Measurements from ENCODE around the gene ARHGAP26.

ARHGAP26 gene

GRCh38 chr5:143149759-143150158 lies 379.6 kb downstream of the ARHGAP26 start:
- no peaks in the 10 kb centered on the region for H3K36me3 ChIP-seq (ENCODE audit: insufficient read depth, low read length)
- no peak overlapping the region for H2AFZ ChIP-seq (ENCODE audit: low read length)
- no peak for TF ChIP-seq EZH2 (IDR thresholded peaks at IDR 0.05; ENCODE audit: borderline replicate concordance, low read length)
- TF ChIP-seq CTCF (IDR thresholded peaks at IDR 0.05; ENCODE audit: low read length) = no peak
- no peaks in the 10 kb centered on the region for H3K27me3 ChIP-seq (ENCODE audit: insufficient read depth, low read length)
- no peaks in the 10 kb centered on the region for H4K20me1 ChIP-seq (ENCODE audit: insufficient read depth, low read length)
- H3K9me2 ChIP-seq (ENCODE audit: low read depth, low read length) = no peaks in the 10 kb centered on the region
- H3F3A ChIP-seq (ENCODE audit: insufficient read depth, low read length) = no peaks in the 10 kb centered on the region
- no peak overlapping the region for H3K4me2 ChIP-seq (ENCODE audit: low read length)
- no peaks in the 10 kb centered on the region for H3K9me3 ChIP-seq (ENCODE audit: low read length)
- no peaks in the 10 kb centered on the region for H3K4me1 ChIP-seq (ENCODE audit: insufficient read depth, low read length, severe bottlenecking)
- no peaks in the 10 kb centered on the region for H3K79me2 ChIP-seq (ENCODE audit: insufficient read depth, low read length)
- no peak overlapping the region for H3K4me3 ChIP-seq (ENCODE audit: low read depth, low read length, poor library complexity, severe bottlenecking)
- H3K9ac ChIP-seq (ENCODE audit: low read length) = no peak overlapping the region
- H3K27ac ChIP-seq (ENCODE audit: low read depth, low read length, poor library complexity, severe bottlenecking) = no peak overlapping the region

GRCh38 chr5:143151056-143151700 lies 381.0 kb downstream of the ARHGAP26 start:
- Histone ChIP-seq H3K4me3 (ENCODE audit: low read depth, low read length, poor library complexity, severe bottlenecking) (no peak overlapping the region), H3K27me3 (ENCODE audit: insufficient read depth, low read length) (no peaks in the 10 kb centered on the region), H2AFZ (ENCODE audit: low read length) (no peak overlapping the region), H3K9me3 (ENCODE audit: low read length) (no peaks in the 10 kb centered on the region), H3K9me2 (ENCODE audit: low read depth, low read length) (no peaks in the 10 kb centered on the region), H4K20me1 (ENCODE audit: insufficient read depth, low read length) (no peaks in the 10 kb centered on the region), H3K4me1 (ENCODE audit: insufficient read depth, low read length, severe bottlenecking) (no peaks in the 10 kb centered on the region), H3K9ac (ENCODE audit: low read length) (no peak overlapping the region), H3F3A (ENCODE audit: insufficient read depth, low read length) (no peaks in the 10 kb centered on the region), H3K27ac (ENCODE audit: low read depth, low read length, poor library complexity, severe bottlenecking) (no peak overlapping the region), H3K36me3 (ENCODE audit: insufficient read depth, low read length) (no peaks in the 10 kb centered on the region), H3K79me2 (ENCODE audit: insufficient read depth, low read length) (no peaks in the 10 kb centered on the region), H3K4me2 (ENCODE audit: low read length) (no peak overlapping the region)
- TF ChIP-seq CTCF (IDR thresholded peaks at IDR 0.05; ENCODE audit: low read length) (no peak), EZH2 (IDR thresholded peaks at IDR 0.05; ENCODE audit: borderline replicate concordance, low read length) (no peak)

GRCh38 chr5:143152445-143152844 lies 382.3 kb downstream of the ARHGAP26 start:
- Histone ChIP-seq H3K9ac (ENCODE audit: low read length) (no peak overlapping the region), H3K9me2 (ENCODE audit: low read depth, low read length) (no peaks in the 10 kb centered on the region), H3K27ac (ENCODE audit: low read depth, low read length, poor library complexity, severe bottlenecking) (no peak overlapping the region), H3K4me1 (ENCODE audit: insufficient read depth, low read length, severe bottlenecking) (no peaks in the 10 kb centered on the region), H3K27me3 (ENCODE audit: insufficient read depth, low read length) (no peaks in the 10 kb centered on the region), H4K20me1 (ENCODE audit: insufficient read depth, low read length) (no peaks in the 10 kb centered on the region), H2AFZ (ENCODE audit: low read length) (no peak overlapping the region), H3K4me3 (ENCODE audit: low read depth, low read length, poor library complexity, severe bottlenecking) (no peak overlapping the region), H3F3A (ENCODE audit: insufficient read depth, low read length) (no peaks in the 10 kb centered on the region), H3K36me3 (ENCODE audit: insufficient read depth, low read length) (no peaks in the 10 kb centered on the region), H3K79me2 (ENCODE audit: insufficient read depth, low read length) (no peaks in the 10 kb centered on the region), H3K4me2 (ENCODE audit: low read length) (no peak overlapping the region), H3K9me3 (ENCODE audit: low read length) (no peaks in the 10 kb centered on the region)
- TF ChIP-seq CTCF (IDR thresholded peaks at IDR 0.05; ENCODE audit: low read length) (no peak), EZH2 (IDR thresholded peaks at IDR 0.05; ENCODE audit: borderline replicate concordance, low read length) (no peak)
